Endothelial cell (in vitro differentiated cells): ENCODE data around the gene LRRC14B. TPM values are rescaled to one million over a fixed set of nuclear protein-coding genes. Genes with fewer than 3 reads are reported as not detected.

ENCODE experiments used
- DNase-seq: peaks from one replicate; pipeline ENCODE4 v3.0.0; 2021; ENCODE audit warnings: low spot score
- H3K27ac Mint-ChIP-seq: one replicate; pipeline ENCODE4 v1.8.0; 2021; ENCODE audit warnings: mixed read lengths, inconsistent platforms; ENCODE audit not compliant: unreplicated experiment
- H3K27me3 Mint-ChIP-seq: one replicate; pipeline ENCODE4 v1.8.0; 2021; ENCODE audit warnings: mild to moderate bottlenecking, moderate library complexity, mixed read lengths, inconsistent platforms; ENCODE audit not compliant: unreplicated experiment
- H3K36me3 Mint-ChIP-seq: one replicate; pipeline ENCODE4 v1.8.0; 2021; ENCODE audit warnings: mild to moderate bottlenecking, low read depth, mixed read lengths, inconsistent platforms; ENCODE audit not compliant: unreplicated experiment
- H3K4me1 Mint-ChIP-seq: one replicate; pipeline ENCODE4 v1.8.0; 2021; ENCODE audit warnings: mild to moderate bottlenecking, mixed read lengths, inconsistent platforms; ENCODE audit not compliant: unreplicated experiment
- H3K4me3 Mint-ChIP-seq: one replicate; pipeline ENCODE4 v1.8.0; 2021; ENCODE audit warnings: mild to moderate bottlenecking, mixed read lengths, inconsistent platforms; ENCODE audit not compliant: unreplicated experiment
- H3K9me3 Mint-ChIP-seq: one replicate; pipeline ENCODE4 v1.8.0; 2021; ENCODE audit warnings: mixed read lengths, inconsistent platforms; ENCODE audit not compliant: unreplicated experiment
- total RNA-seq: library from RNA; stranded (reverse); fragmentation: NEBNext Ultra II Directional; extraction: Animal tissue kit (Norgen Biotek cat#: 25700); gene quantifications from one replicate; pipeline ENCODE4 v1.2.1, GENCODE V29; 2021; ENCODE audit not compliant: unreplicated experiment
- TF ChIP-seq, protein P1 (sequence below): fragments of 200-600 bp; sonication (generic); IDR thresholded peaks from one replicate; pipeline ENCODE4 v1.5.0; 2021; ENCODE audit warnings: antibody characterized with exemption; ENCODE audit not compliant: unreplicated experiment

The LRRC14B gene
- total RNA-seq, 1 donor from 2014 or later: not detected

DNA sequence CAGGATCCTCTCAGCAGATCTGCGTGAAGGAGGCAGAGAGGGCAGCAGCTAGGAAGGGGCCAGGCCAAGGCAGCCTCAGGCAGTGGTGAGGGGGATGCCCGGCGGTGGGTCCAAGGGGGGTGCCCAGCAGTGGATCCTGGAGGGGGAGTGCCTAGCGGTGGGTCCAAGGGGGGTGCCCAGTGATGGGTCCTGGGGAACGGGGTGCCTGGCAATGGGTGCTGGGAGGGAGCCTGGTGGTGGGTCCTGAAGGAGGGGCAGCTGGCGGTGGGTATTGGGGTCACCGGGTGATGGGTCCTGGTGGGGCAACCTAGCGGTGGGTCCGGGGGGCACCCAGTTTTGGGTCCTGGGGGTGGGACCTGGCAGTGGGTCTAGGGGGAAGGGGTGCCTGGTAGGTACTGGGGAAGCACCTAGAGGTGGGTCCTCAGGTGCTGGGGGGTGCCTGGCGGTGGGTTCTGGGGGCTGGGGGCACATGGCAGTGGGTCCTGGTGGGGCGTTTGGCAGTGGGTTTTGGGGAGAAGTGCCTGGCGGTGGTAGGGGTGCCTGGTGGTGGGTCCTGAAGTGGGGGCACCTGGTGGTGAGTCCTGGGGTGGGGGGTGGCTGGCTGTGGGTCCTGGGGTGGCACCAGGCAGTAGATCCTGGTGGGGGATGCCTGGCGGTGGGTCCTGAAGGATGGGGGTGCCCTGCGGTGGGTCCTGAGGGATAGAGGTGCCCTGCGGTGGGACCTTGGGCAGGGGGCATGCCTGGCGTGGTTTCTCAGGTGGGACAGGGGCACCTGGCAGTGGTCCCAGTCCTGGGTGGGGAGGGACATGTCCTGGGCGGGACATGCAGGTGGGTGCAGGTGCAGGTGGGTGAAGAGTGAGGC lies 1.9 kb downstream of the LRRC14B start:
- Mint-ChIP-seq H3K27me3 (peaks cover 2% of the 10 kb centered on the region), H3K4me3 (no peak overlapping the region), H3K9me3 (no peaks in the 10 kb centered on the region), H3K36me3 (peaks cover 3% of the 10 kb centered on the region), H3K4me1 (no peaks in the 10 kb centered on the region), H3K27ac (no peak overlapping the region)
- TF ChIP-seq, protein P1, sequence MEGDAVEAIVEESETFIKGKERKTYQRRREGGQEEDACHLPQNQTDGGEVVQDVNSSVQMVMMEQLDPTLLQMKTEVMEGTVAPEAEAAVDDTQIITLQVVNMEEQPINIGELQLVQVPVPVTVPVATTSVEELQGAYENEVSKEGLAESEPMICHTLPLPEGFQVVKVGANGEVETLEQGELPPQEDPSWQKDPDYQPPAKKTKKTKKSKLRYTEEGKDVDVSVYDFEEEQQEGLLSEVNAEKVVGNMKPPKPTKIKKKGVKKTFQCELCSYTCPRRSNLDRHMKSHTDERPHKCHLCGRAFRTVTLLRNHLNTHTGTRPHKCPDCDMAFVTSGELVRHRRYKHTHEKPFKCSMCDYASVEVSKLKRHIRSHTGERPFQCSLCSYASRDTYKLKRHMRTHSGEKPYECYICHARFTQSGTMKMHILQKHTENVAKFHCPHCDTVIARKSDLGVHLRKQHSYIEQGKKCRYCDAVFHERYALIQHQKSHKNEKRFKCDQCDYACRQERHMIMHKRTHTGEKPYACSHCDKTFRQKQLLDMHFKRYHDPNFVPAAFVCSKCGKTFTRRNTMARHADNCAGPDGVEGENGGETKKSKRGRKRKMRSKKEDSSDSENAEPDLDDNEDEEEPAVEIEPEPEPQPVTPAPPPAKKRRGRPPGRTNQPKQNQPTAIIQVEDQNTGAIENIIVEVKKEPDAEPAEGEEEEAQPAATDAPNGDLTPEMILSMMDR: no peak
- DNase-seq: no peak

DNA sequence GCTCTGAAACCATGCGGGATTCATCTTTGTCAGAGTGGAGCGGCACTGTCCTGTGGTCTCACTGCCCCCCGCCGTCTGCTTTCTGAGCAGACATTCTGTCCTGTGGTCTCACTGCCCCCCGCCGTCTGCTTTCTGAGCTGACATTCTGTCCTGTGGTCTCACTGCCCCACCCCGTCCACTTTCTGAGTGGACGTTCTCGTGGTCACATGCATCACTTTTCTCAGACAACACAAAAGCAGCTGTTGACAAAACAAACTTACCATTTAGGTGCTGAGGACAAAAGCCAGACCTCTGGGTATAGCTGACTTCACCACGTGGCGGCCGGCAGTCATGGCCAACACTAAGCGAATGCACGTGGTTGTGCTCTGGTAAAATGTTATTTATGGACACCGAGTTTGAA lies 2.8 kb downstream of the LRRC14B start:
- Mint-ChIP-seq H3K9me3 (no peaks in the 10 kb centered on the region), H3K36me3 (peaks cover 3% of the 10 kb centered on the region), H3K27ac (no peak overlapping the region), H3K4me3 (no peak overlapping the region), H3K4me1 (no peaks in the 10 kb centered on the region), H3K27me3 (no peaks in the 10 kb centered on the region)
- no peak for DNase-seq
- TF ChIP-seq, protein P1: no peak

DNA sequence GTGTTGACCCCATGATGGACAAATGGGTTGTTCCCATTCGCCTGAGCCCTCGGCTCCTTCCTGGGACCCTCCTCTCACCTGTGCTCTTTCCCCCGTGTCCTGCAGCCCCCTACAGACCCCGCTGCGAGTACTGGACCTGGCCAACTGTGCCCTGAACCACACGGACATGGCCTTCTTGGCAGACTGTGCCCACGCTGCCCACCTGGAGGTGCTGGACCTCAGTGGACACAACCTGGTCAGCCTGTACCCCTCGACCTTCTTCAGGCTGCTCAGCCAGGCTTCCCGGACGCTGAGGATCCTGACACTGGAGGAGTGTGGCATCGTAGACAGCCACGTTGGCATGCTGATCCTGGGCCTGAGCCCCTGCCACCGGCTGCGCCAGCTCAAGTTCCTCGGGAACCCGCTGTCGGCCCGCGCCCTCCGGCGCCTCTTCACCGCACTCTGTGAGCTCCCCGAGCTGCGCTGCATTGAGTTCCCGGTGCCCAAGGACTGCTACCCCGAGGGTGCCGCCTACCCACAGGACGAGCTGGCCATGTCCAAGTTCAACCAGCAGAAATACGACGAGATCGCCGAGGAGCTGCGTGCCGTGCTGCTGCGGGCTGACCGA lies 3.4 kb downstream of the LRRC14B start:
- no peaks in the 10 kb centered on the region for H3K4me1 Mint-ChIP-seq
- no peak for DNase-seq
- no peaks in the 10 kb centered on the region for H3K9me3 Mint-ChIP-seq
- no peak overlapping the region for H3K27ac Mint-ChIP-seq
- H3K36me3 Mint-ChIP-seq: peaks cover 3% of the 10 kb centered on the region
- TF ChIP-seq, protein P1: no peak
- H3K4me3 Mint-ChIP-seq: no peak overlapping the region
- H3K27me3 Mint-ChIP-seq: no peaks in the 10 kb centered on the region

DNA sequence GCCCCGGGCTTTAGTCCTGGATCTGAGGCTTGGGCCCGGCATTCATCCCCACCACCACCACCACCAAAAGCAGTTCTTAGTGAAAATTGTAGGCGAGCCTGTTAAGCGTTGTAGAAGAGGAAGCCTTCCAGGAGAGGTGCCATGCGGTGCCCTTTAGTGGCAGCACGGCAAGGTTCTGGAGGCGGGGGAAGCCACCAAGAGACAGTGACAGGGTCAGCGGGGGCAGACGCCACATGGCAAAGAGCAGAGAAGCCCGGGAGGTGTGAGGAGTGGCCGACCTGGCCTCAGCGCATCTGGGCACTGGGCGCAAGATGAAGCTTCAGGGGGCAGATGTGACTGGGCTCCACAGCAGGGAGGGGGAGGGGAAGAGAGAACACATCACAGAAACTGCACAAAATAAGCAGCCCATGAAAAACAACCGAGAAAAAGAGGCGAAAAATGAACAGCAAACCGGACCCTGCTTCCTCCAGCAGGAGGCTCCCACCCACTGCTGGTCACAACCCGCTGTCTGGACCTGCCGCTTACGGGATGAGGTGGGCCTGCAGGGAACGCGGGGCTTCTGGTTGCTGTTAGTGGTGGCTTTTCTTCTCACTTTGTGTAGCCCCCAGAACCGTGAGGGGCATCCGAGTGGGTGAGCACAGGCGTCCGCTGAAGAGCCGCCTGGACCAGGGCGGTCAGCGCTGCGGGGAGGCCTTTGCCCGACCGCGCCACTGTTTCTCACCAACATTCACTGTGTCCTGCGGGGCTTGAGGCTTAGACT lies 4.3 kb downstream of the LRRC14B start:
- no peak overlapping the region for H3K27ac Mint-ChIP-seq
- peaks cover 1% of the 10 kb centered on the region for H3K27me3 Mint-ChIP-seq
- DNase-seq: no peak
- no peaks in the 10 kb centered on the region for H3K4me1 Mint-ChIP-seq
- TF ChIP-seq, protein P1: no peak
- no peak overlapping the region for H3K4me3 Mint-ChIP-seq
- no peaks in the 10 kb centered on the region for H3K9me3 Mint-ChIP-seq
- peaks cover 3% of the 10 kb centered on the region for H3K36me3 Mint-ChIP-seq
